Muscle layer of duodenum (tissue), 2 donors: ENCODE results near the gene MYO7A.

Source experiments
- H3K27ac ChIP-seq: one replicate; pipeline ENCODE4 v1.7.0; 2013; ENCODE audit warnings: mild to moderate bottlenecking, low read length
- H3K27me3 ChIP-seq: one replicate; pipeline ENCODE4 v1.7.0; 2013; ENCODE audit warnings: low read depth, mild to moderate bottlenecking, control low read depth, low read length
- H3K36me3 ChIP-seq, 2 donors: one replicate each; pipeline ENCODE4 v1.7.0; 2013; ENCODE audit warnings: low read length in 2 of 2, control low read depth in 1 of 2, mild to moderate bottlenecking in 1 of 2; ENCODE audit not compliant: insufficient read depth in 2 of 2, control insufficient read depth in 1 of 2
- H3K4me1 ChIP-seq, 2 donors: one replicate each; pipeline ENCODE4 v1.7.0; 2013; ENCODE audit warnings: low read length in 2 of 2, mild to moderate bottlenecking in 2 of 2, control low read depth in 1 of 2, moderate library complexity in 1 of 2; ENCODE audit not compliant: insufficient read depth in 2 of 2, control insufficient read depth in 1 of 2
- H3K4me3 ChIP-seq, 2 donors: one replicate each; pipeline ENCODE4 v1.7.0; 2013; ENCODE audit warnings: low read length in 2 of 2, low read depth in 1 of 2, mild to moderate bottlenecking in 1 of 2
- H3K9me3 ChIP-seq, 2 donors: one replicate each; pipeline ENCODE4 v1.7.0; 2013; ENCODE audit warnings: low read length in 2 of 2, control low read depth in 1 of 2, mild to moderate bottlenecking in 1 of 2; ENCODE audit not compliant: control insufficient read depth in 1 of 2
- donor health status: healthy.

The MYO7A gene

DNA sequence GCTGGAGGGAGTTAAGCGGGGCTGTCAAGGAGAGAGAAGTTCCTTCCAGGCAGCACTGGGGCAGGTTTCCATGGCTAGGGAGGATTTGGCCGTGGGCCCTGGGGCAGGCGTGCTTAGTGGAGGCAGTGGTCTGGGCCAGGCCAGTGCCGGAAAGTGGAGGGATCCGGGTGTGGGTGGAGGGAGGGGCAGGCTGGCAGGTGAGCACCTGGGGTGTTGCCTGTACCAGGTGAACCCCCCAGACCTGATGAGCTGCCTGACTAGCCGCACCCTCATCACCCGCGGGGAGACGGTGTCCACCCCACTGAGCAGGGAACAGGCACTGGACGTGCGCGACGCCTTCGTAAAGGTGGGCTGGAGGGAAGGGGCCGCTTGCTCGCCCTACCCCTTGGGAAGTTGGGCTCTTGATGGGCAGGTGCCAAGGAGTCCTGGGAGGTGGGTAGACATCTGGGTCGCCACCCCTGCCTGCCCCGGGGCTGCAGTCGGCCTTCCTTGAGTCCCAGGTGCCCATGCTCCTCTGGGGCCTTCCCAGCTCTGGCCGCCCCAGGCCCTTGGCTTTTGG lies 32.0 kb downstream of the MYO7A start:
- Histone ChIP-seq H3K27ac (no peak overlapping the region), H3K4me3 (no peak overlapping the region), H3K9me3 (no peaks in the 10 kb centered on the region), H3K27me3 (no peaks in the 10 kb centered on the region), H3K36me3 (no peaks in the 10 kb centered on the region), H3K4me1 (no peaks in the 10 kb centered on the region)

GRCh38 chr11:77163271-77163670 lies 35.2 kb downstream of the MYO7A start:
- Histone ChIP-seq H3K9me3 (no peaks in the 10 kb centered on the region), H3K4me1 (no peaks in the 10 kb centered on the region), H3K36me3 (no peaks in the 10 kb centered on the region), H3K27me3 (no peaks in the 10 kb centered on the region), H3K27ac (no peak overlapping the region), H3K4me3 (no peak overlapping the region)

- no peak overlapping the region for H3K4me3 ChIP-seq
- H3K4me1 ChIP-seq: no peaks in the 10 kb centered on the region
- H3K9me3 ChIP-seq: no peaks in the 10 kb centered on the region
- no peaks in the 10 kb centered on the region for H3K36me3 ChIP-seq
- no peaks in the 10 kb centered on the region for H3K27me3 ChIP-seq
- no peak overlapping the region for H3K27ac ChIP-seq
These were observed 37.0 kb downstream of the MYO7A start for GRCh38 chr11:77165066-77165465.

- H3K9me3 ChIP-seq: no peaks in the 10 kb centered on the region
- H3K4me1 ChIP-seq: no peaks in the 10 kb centered on the region
- no peaks in the 10 kb centered on the region for H3K36me3 ChIP-seq
- H3K27ac ChIP-seq: no peak overlapping the region
- no peak overlapping the region for H3K4me3 ChIP-seq
- no peaks in the 10 kb centered on the region for H3K27me3 ChIP-seq
These were observed 38.0 kb downstream of the MYO7A start for GRCh38 chr11:77166021-77166420.

GRCh38 chr11:77167111-77167626 lies 39.1 kb downstream of the MYO7A start:
- Histone ChIP-seq H3K36me3 (no peaks in the 10 kb centered on the region), H3K4me1 (no peaks in the 10 kb centered on the region), H3K27me3 (no peaks in the 10 kb centered on the region), H3K4me3 (no peak overlapping the region), H3K9me3 (no peaks in the 10 kb centered on the region), H3K27ac (no peak overlapping the region)

DNA sequence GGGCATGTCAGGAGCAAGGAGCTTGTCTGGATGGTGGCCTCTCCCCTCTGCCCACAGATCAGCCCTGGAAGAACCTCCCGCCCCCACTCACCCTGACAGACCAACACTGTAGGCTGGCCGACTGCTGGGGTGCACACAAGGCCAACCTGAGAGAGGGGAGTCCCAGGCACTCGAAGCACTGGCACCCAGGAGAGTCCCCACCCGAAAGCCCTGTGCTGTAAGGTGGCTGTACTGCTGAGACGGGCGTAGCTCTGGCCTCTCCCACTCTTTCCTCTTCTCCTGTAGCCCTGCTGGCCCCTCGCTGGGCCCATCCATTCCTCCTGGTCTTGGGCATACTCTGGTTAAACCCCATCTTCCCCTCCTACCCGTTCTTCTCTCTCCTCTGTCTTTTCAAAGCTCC lies 39.7 kb downstream of the MYO7A start:
- Histone ChIP-seq H3K36me3 (no peaks in the 10 kb centered on the region), H3K27me3 (no peaks in the 10 kb centered on the region), H3K9me3 (no peaks in the 10 kb centered on the region), H3K4me1 (no peaks in the 10 kb centered on the region), H3K27ac (no peak overlapping the region), H3K4me3 (no peak overlapping the region)

DNA sequence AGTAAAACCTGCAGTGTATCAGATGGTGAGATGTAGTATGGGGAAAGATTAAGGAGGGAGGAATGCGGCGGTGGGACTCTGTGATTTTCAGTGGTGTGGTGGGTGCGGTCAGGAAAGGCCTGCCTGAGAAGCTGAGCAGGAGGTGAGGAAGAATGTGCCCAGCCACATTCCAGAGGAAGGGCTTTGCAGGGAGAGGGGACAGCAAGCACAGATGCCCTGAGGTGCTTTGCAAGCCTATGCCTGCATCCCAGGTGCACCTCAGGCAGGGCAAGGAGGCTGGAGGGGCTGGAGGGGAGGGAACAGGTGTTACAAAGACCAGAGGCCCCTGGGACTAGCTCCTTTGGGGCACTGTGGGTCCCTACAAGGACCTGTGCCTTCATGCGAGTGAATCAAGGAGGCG lies 42.1 kb downstream of the MYO7A start:
- no peak overlapping the region for H3K27ac ChIP-seq
- no peaks in the 10 kb centered on the region for H3K9me3 ChIP-seq
- no peaks in the 10 kb centered on the region for H3K27me3 ChIP-seq
- H3K36me3 ChIP-seq: no peaks in the 10 kb centered on the region
- no peak overlapping the region for H3K4me3 ChIP-seq
- no peaks in the 10 kb centered on the region for H3K4me1 ChIP-seq

DNA sequence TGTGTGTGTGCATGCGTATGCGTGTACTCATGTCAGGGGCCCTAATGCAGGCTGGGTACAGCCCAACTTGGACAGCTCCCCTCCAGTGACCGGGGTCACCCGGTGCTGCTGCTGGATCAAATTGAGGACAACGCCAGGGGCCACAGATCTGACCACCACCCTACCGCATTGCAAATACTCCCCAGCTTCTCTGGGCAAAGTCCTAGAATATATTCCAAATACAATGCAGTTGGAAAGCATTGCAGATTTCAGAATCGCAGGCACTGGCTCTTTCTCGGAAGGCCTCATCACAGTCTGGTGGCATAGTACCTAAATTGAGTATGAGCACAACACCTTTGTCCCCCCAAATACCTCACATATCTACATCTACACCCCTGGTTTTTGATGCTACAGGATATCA lies 43.2 kb downstream of the MYO7A start:
- Histone ChIP-seq H3K27ac (no peak overlapping the region), H3K4me3 (no peak overlapping the region), H3K9me3 (no peaks in the 10 kb centered on the region), H3K27me3 (no peaks in the 10 kb centered on the region), H3K4me1 (no peaks in the 10 kb centered on the region), H3K36me3 (no peaks in the 10 kb centered on the region)

GRCh38 chr11:77171885-77172665 lies 44.0 kb downstream of the MYO7A start:
- H3K9me3 ChIP-seq: no peaks in the 10 kb centered on the region
- no peaks in the 10 kb centered on the region for H3K27me3 ChIP-seq
- H3K4me3 ChIP-seq: no peak overlapping the region
- no peaks in the 10 kb centered on the region for H3K36me3 ChIP-seq
- no peak overlapping the region for H3K27ac ChIP-seq
- H3K4me1 ChIP-seq: no peaks in the 10 kb centered on the region

DNA sequence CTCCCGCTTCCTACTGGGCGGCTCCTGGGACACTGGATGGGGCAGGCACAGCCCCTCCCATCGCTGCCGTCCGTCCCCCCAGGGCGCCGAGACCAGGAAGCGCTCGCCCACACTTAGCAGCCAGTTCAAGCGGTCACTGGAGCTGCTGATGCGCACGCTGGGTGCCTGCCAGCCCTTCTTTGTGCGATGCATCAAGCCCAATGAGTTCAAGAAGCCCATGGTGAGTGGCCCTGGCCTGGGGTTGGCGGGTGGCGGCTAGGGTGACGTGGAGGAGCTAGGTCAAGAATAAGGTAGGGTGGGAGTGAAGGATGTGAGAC lies 44.6 kb downstream of the MYO7A start:
- Histone ChIP-seq H3K27me3 (no peaks in the 10 kb centered on the region), H3K9me3 (no peaks in the 10 kb centered on the region), H3K4me1 (no peaks in the 10 kb centered on the region), H3K36me3 (no peaks in the 10 kb centered on the region), H3K4me3 (no peak overlapping the region), H3K27ac (no peak overlapping the region)

GRCh38 chr11:77173494-77173893 lies 45.4 kb downstream of the MYO7A start:
- H3K27me3 ChIP-seq: no peaks in the 10 kb centered on the region
- H3K4me1 ChIP-seq: no peaks in the 10 kb centered on the region
- no peak overlapping the region for H3K4me3 ChIP-seq
- H3K9me3 ChIP-seq: no peaks in the 10 kb centered on the region
- no peak overlapping the region for H3K27ac ChIP-seq
- no peaks in the 10 kb centered on the region for H3K36me3 ChIP-seq

GRCh38 chr11:77174559-77174958 lies 46.5 kb downstream of the MYO7A start:
- Histone ChIP-seq H3K9me3 (no peaks in the 10 kb centered on the region), H3K27me3 (no peaks in the 10 kb centered on the region), H3K36me3 (no peaks in the 10 kb centered on the region), H3K27ac (no peak overlapping the region), H3K4me1 (no peaks in the 10 kb centered on the region), H3K4me3 (no peak overlapping the region)
